ENCODE results near the gene LGSN.

- TF ChIP-seq POLR2AphosphoS5 (IDR thresholded peaks at IDR 0.05; ENCODE audit: low read depth, low read length) (no peak), CTCF (IDR thresholded peaks at IDR 0.05; ENCODE audit: control extremely low read depth in 1 of 3, insufficient read depth in 1 of 3, low read depth in 1 of 3, low read length in 3 of 3) (no peak), POLR2A (IDR thresholded peaks at IDR 0.05; ENCODE audit: control extremely low read depth in 1 of 2, low read depth in 2 of 2, low read length in 2 of 2) (no peak)
These were observed 48.6 kb upstream of the LGSN start for GRCh38 chr6:63368347-63368746.

Data from H1 (cell line).